IPS DF 4.7 (cell line): ENCODE data around the gene TFAP2A.

Experiments
- DNase-seq: peaks from one replicate; pipeline ENCODE4 v3.0.0-alpha.2; 2013; ENCODE audit warnings: low spot score; ENCODE audit errors: extremely low read depth

Gene TFAP2A

GRCh38 chr6:10425975-10426780, 11.3 kb upstream of the TFAP2A start:
- no peak for DNase-seq

GRCh38 chr6:10425176-10425974, 10.5 kb upstream of the TFAP2A start:
- DNase-seq = no peak

- DNase-seq = no peak
These were observed 9.2 kb upstream of the TFAP2A start for GRCh38 chr6:10424040-10424439.

- no peak for DNase-seq
These were observed 7.8 kb upstream of the TFAP2A start for GRCh38 chr6:10422737-10423034.

GRCh38 chr6:10421921-10422736, 7.3 kb upstream of the TFAP2A start:
- DNase-seq = no peak

GRCh38 chr6:10421158-10421920, 6.5 kb upstream of the TFAP2A start:
- no peak for DNase-seq

GRCh38 chr6:10420546-10421157, 5.8 kb upstream of the TFAP2A start:
- no peak for DNase-seq

GRCh38 chr6:10419749-10420545, 5.1 kb upstream of the TFAP2A start:
- DNase-seq = no peak

- DNase-seq = no peak
These were observed 4.2 kb upstream of the TFAP2A start for GRCh38 chr6:10418862-10419748.

GRCh38 chr6:10418361-10418861, 3.5 kb upstream of the TFAP2A start:
- no peak for DNase-seq

- DNase-seq = no peak
These were observed 2.8 kb upstream of the TFAP2A start for GRCh38 chr6:10417681-10418104.

GRCh38 chr6:10416863-10417641, 2.2 kb upstream of the TFAP2A start:
- DNase-seq = no peak

GRCh38 chr6:10416516-10416862, 1.6 kb upstream of the TFAP2A start:
- DNase-seq = no peak

- no peak for DNase-seq
These were observed 975 bp upstream of the TFAP2A start for GRCh38 chr6:10415617-10416480.

GRCh38 chr6:10413850-10414738, 780 bp downstream of the TFAP2A start:
- DNase-seq = no peak

GRCh38 chr6:10413262-10413849, 1.5 kb downstream of the TFAP2A start:
- DNase-seq = no peak
